Measurements from ENCODE around the gene RAD51AP2.

Gene RAD51AP2

GRCh38 chr2:17470855-17471641, 47.2 kb downstream of the RAD51AP2 start:
- DNase-seq, result no peak

- no peak for DNase-seq
These were observed 57.2 kb downstream of the RAD51AP2 start for GRCh38 chr2:17461087-17461475.
